ENCODE measurements around the gene UBB. TPM values are rescaled to one million over a fixed set of nuclear protein-coding genes. Genes with fewer than 3 reads are reported as not detected.

UBB gene
- total RNA-seq (2014; rRNA removed) (2,112 and 2,970 TPM in 2 replicates), Bru-seq, nascent RNA (percentile 99 among the genes with signal in this experiment), BruChase-seq, experiment 1, labeled RNA remaining after a 6-hour chase (percentile 100 among the genes with signal in this experiment), BruChase-seq, experiment 2, labeled RNA remaining after a 2-hour chase (percentile 99 among the genes with signal in this experiment)
- long read RNA-seq, transcript UBB-203 (2 exons, 1,012 nt), result minor isoform, 11 of 318 reads
- long read RNA-seq, transcript UBB-201 (2 exons, 1,225 nt), result major isoform, 247 of 318 reads
- long read RNA-seq, partial matches to known transcripts, result 57 of 318 reads
- long read RNA-seq, other reads (novel, unspliced or antisense), result 2 of 318 reads

- TF ChIP-seq, protein P1, sequence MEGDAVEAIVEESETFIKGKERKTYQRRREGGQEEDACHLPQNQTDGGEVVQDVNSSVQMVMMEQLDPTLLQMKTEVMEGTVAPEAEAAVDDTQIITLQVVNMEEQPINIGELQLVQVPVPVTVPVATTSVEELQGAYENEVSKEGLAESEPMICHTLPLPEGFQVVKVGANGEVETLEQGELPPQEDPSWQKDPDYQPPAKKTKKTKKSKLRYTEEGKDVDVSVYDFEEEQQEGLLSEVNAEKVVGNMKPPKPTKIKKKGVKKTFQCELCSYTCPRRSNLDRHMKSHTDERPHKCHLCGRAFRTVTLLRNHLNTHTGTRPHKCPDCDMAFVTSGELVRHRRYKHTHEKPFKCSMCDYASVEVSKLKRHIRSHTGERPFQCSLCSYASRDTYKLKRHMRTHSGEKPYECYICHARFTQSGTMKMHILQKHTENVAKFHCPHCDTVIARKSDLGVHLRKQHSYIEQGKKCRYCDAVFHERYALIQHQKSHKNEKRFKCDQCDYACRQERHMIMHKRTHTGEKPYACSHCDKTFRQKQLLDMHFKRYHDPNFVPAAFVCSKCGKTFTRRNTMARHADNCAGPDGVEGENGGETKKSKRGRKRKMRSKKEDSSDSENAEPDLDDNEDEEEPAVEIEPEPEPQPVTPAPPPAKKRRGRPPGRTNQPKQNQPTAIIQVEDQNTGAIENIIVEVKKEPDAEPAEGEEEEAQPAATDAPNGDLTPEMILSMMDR (conservative IDR thresholded peaks at IDR 0.05; ENCODE audit: low read depth, low read length), result no peak
- TF ChIP-seq EZH2phosphoT487 (IDR thresholded peaks at IDR 0.05; ENCODE audit: borderline replicate concordance, low read length), result no peak
- no peak for TF ChIP-seq EZH2 (IDR thresholded peaks at IDR 0.05; ENCODE audit: low read length, unreplicated experiment)
- Histone ChIP-seq H4K20me1 (ENCODE audit: low read length) (peaks cover 27% of the 10 kb centered on the region), H3K4me1 (ENCODE audit: insufficient read depth, low read length) (peaks cover 38% of the 10 kb centered on the region), H3K27me3 (ENCODE audit: low read length) (no peaks in the 10 kb centered on the region), H3F3A (ENCODE audit: low read length, unreplicated experiment) (peaks cover 15% of the 10 kb centered on the region), H3K27ac (ENCODE audit: low read length) (peak within 1 kb of the TSS; percentile 70), H2AFZ (ENCODE audit: low read length) (peak within 1 kb of the TSS; percentile 98), H3K36me3 (ENCODE audit: low read depth, low read length) (peaks cover 14% of the 10 kb centered on the region), H3K4me2 (ENCODE audit: low read length) (peak within 1 kb of the TSS; percentile 86), H3K79me2 (ENCODE audit: low read length) (peaks cover 27% of the 10 kb centered on the region), H3K9me2 (replicated peaks; ENCODE audit: low read length) (no peaks in the 10 kb centered on the region), H3K9me3 (ENCODE audit: low read length) (no peaks in the 10 kb centered on the region), H3K9ac (ENCODE audit: low read length) (peak within 1 kb of the TSS; percentile 87), H3K4me3 (ENCODE audit: low read length) (peak within 1 kb of the TSS; percentile 81)
- intact Hi-C loops (cut with micrococcal nuclease), result no loop called here
- DNase-seq (peak; percentile 98), ATAC-seq (peak; percentile 89)
- no TSS peak for BruUV-seq (replicated peaks)
- POLR2A ChIA-PET (ENCODE audit: unreplicated experiment), result interaction anchor here (0.5 to 0.6 kb wide), 4 partner anchors 44 to 228 kb away, joined by 3 to 14 read pairs (median 4); no protein-coding TSS in a partner anchor
- CTCF ChIA-PET, result interaction anchor here (0.6 kb wide), 3 partner anchors 76 to 478 kb away, joined by 4 read pairs; no protein-coding TSS in a partner anchor
Observed at GRCh38 chr17:16380640-16381495, at the start of gene UBB. TSS of gene UBB (plus strand) at chr17:16381091. CDS start at chr17:16381908, 817 bp downstream.

GRCh38 chr17:16338391-16338790 lies 42.5 kb upstream of the UBB start:
- Histone ChIP-seq H4K20me1 (ENCODE audit: low read length) (no peaks in the 10 kb centered on the region), H3K9me3 (ENCODE audit: low read length) (no peaks in the 10 kb centered on the region), H3K79me2 (ENCODE audit: low read length) (no peaks in the 10 kb centered on the region), H3K27me3 (ENCODE audit: low read length) (no peaks in the 10 kb centered on the region), H3K9me2 (replicated peaks; ENCODE audit: low read length) (no peaks in the 10 kb centered on the region), H2AFZ (ENCODE audit: low read length) (no peak overlapping the region), H3K9ac (ENCODE audit: low read length) (no peak overlapping the region), H3K36me3 (ENCODE audit: low read depth, low read length) (peaks cover 6% of the 10 kb centered on the region; the same call in 1 of the 2 replicates), H3K4me2 (ENCODE audit: low read length) (no peak overlapping the region), H3K4me1 (ENCODE audit: insufficient read depth, low read length) (peaks cover 8% of the 10 kb centered on the region; the same call in 1 of the 2 replicates), H3K27ac (ENCODE audit: low read length) (no peak overlapping the region), H3K4me3 (ENCODE audit: low read length) (no peak overlapping the region), H3F3A (ENCODE audit: low read length, unreplicated experiment) (peaks cover 5% of the 10 kb centered on the region)
- TF ChIP-seq, protein P1 (conservative IDR thresholded peaks at IDR 0.05; ENCODE audit: low read depth, low read length), result no peak
- no peak for TF ChIP-seq EZH2phosphoT487 (IDR thresholded peaks at IDR 0.05; ENCODE audit: borderline replicate concordance, low read length)
- TF ChIP-seq EZH2 (IDR thresholded peaks at IDR 0.05; ENCODE audit: low read length, unreplicated experiment), result no peak
- intact Hi-C loops (cut with micrococcal nuclease), result no loop called here
- no peak for ATAC-seq
- no TSS peak for BruUV-seq (replicated peaks)
- ChIA-PET CTCF (no interaction called here), POLR2A (ENCODE audit: unreplicated experiment) (interaction anchor here (0.7 kb wide), 1 partner anchor 100 kb away, joined by 8 read pairs; no protein-coding TSS in a partner anchor)
- DNase-seq, result no peak
